Epithelial cell of proximal tubule (primary cell): Measurements from ENCODE around the gene COPS6. TPM values are rescaled to one million over a fixed set of nuclear protein-coding genes. Genes with fewer than 3 reads are reported as not detected.

Experiments
- DNase-seq: peaks from one replicate; pipeline ENCODE4 v3.0.0-alpha.2; 2011; ENCODE audit warnings: low read depth
- H3K4me3 ChIP-seq: 2 replicates; pipeline ENCODE4 v1.5.1; 2011; ENCODE audit warnings: low read depth, mild to moderate bottlenecking, low read length
- total RNA-seq: library from RNA; depleted of rRNA; stranded (reverse); fragments of >200 nt; gene quantifications from 2 replicates; pipeline ENCODE4 v1.2.3, GENCODE V29; 2015
- TF ChIP-seq, protein P1 (sequence below): conservative IDR thresholded peaks from 2 replicates; pipeline ENCODE4 v1.5.1; 2012; ENCODE audit warnings: low read depth, mild to moderate bottlenecking, low read length

COPS6 gene
- total RNA-seq, 1 donor from 2014 or later, result 39.9 TPM

DNA sequence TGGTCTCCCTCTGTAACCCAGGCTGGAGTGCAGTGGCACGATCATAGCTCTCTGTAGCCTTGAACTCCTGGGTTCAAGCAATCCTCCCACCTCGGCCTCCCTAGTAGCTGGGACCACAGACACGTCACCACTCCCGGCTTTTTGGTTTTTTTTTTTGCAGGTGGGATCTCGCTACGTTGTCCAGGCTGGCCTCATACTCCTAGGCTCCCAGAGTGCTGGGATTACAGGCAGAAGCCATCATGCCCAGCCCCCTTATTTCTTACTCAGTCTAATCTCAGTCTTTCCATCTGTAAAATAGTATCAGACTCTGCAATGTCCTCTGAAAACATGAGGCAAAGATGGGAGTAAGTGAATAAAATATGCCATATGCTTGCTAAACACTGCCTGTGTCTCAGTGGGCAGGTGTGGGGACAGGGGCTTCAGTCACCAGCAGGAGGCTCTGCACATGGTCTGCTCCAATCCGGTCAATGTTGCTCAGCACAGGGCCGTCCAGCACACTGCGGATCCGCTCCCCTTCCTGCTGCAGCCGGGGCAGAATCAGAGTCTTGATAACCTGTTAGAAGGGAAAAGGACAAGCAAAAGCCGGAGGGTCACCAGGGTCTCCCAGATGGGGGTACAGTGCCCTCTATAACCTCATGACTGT is 20.9 kb downstream of the COPS6 start:
- TF ChIP-seq, protein P1, sequence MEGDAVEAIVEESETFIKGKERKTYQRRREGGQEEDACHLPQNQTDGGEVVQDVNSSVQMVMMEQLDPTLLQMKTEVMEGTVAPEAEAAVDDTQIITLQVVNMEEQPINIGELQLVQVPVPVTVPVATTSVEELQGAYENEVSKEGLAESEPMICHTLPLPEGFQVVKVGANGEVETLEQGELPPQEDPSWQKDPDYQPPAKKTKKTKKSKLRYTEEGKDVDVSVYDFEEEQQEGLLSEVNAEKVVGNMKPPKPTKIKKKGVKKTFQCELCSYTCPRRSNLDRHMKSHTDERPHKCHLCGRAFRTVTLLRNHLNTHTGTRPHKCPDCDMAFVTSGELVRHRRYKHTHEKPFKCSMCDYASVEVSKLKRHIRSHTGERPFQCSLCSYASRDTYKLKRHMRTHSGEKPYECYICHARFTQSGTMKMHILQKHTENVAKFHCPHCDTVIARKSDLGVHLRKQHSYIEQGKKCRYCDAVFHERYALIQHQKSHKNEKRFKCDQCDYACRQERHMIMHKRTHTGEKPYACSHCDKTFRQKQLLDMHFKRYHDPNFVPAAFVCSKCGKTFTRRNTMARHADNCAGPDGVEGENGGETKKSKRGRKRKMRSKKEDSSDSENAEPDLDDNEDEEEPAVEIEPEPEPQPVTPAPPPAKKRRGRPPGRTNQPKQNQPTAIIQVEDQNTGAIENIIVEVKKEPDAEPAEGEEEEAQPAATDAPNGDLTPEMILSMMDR, result peak; percentile 28

GRCh38 chr7:100111156-100111555 is 22.4 kb downstream of the COPS6 start:
- TF ChIP-seq, protein P1, result no peak
- DNase-seq, result no peak
- no peak overlapping the region for H3K4me3 ChIP-seq

More for the DNA sequence above, 20.9 kb downstream of the COPS6 start:
- no peak overlapping the region for H3K4me3 ChIP-seq
- no peak for DNase-seq

DNA sequence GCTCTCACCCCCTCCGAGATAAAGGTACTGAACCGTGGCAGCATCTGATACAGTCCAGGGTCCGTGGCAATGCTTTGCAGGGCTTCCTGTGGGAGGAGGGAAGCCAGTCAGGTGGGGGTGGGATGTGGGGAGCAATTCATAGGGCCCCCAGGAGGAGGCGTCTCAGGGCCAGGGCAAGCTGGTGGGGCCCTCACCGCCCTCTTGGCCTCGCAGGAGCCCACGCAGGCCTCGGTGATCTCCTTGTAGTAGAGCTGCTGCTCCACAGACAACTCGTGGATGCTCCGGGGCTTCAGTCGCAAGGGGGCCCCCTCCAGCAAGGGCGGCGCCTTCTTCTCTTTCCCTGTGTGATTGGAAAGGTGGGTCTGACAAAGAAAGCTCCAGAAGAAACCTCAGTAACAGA is 23.1 kb downstream of the COPS6 start:
- TF ChIP-seq, protein P1, result no peak
- DNase-seq, result no peak
- H3K4me3 ChIP-seq, result no peak overlapping the region

DNA sequence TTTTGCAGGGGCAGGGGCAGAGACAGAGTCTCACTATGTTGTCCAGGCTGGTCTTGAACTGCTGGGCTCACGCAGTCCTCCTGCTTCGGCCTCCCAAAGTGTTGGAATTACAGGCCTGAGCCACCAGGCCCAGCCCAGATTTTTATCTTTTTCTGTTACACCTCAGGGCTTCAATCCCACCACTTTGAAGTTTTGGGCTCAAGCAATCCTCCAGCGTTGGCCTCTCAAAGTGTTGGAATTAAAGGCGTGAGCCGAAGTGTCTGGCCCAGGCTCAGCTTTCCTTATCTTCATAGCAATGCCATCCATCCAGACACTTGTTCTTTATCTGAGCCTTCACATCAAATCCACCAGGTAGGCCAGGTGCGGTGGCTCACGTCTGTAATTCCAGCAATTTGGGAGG is 26.3 kb downstream of the COPS6 start:
- DNase-seq, result no peak
- no peak overlapping the region for H3K4me3 ChIP-seq
- TF ChIP-seq, protein P1, result no peak

DNA sequence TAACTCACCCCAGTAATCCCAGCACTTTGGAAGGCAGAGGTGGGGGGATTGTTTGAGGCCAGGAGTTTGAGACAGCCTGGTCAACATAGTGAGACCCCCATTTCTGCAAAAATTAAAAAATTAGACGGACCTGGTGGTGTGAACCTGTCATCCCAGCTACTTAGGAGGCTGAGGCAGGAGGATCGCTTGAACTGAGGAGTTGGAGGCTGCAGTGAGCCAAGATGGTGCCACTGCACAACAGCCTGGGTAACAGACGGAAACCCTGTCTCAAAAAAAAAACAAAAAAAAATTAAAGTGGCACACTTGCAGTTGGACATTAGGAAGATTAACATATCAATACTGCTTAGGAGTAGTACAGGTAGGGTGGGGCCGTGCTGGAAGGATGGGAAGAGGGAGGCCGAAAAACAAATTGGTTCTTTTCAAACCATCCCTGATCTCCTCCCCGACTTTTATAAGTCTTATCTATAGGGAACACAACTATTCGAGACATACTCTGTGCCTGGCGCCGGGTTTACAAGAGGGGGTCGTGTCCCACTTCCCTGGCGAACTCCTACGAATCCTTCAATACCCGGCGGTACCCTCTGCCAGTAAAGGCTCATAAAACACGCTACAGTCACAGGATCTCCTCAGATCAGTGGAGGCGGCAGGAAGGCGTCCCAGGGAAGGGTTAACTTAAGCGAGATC is 29.8 kb downstream of the COPS6 start:
- H3K4me3 ChIP-seq, result peak overlapping the region; percentile 100
- DNase-seq, result no peak
- TF ChIP-seq, protein P1, result no peak

DNA sequence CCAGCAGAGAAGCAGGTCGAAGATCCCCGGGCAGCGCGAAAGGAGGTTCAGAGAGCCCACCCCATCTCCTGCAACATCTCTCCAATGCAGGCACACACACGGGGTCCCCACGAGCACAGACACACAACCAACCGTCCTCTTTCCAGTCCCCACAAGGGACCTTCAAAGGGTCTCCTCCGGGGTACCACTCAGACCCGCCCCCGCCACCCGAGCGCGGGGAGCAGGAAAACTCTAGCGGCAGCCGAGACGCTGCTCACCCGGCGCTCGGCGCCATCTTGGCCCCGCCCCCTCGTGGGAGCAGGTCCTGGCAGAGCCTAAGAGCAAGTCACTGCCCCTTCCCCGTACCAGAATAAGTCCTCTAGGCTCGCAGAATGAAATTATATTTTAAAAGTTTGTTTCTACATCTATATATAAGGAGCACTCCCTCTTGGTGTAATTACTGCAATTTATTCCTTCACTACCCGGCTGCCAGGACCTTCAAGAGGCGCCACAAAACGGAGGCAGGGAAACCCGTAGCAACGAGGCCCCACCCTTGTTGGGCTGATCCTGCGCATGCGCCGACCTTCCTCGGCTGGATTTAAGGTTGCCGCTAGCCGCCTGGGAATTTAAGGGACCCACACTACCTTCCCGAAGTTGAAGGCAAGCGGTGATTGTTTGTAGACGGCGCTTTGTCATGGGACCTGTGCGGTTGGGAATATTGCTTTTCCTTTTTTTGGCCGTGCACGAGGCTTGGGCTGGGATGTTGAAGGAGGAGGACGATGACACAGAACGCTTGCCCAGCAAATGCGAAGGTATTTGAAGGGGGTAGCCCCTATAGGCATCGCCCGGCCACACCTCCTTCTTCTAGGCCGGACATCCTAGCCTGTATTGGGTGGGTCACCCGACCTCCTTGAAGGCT is 30.6 kb downstream of the COPS6 start, which contains the start of the genes CNPY4 and TAF6:
Gene CNPY4 (plus strand): TSS at position 563 of the 898 bp plus-strand sequence. CDS start 111 bp downstream, at position 674.
Gene TAF6 (minus strand): TSS at position 287 of the 898 bp plus-strand sequence. CDS start 5,149 bp downstream, outside the sequence.
- TF ChIP-seq, protein P1, result no peak
- H3K4me3 ChIP-seq, result peak within 1 kb of the TSS; percentile 100
- peak; percentile 81 for DNase-seq
